HG02970 (cell line): ENCODE results near the gene SV2B.

Experiments
- ATAC-seq: cut with Tn5 transposase; IDR thresholded peaks from one replicate; pipeline ENCODE4 v1.9.1; 2021; ENCODE audit warnings: mild to moderate bottlenecking, moderate library complexity, moderate number of reproducible peaks; ENCODE audit not compliant: unreplicated experiment, low FRiP score

Gene SV2B

DNA sequence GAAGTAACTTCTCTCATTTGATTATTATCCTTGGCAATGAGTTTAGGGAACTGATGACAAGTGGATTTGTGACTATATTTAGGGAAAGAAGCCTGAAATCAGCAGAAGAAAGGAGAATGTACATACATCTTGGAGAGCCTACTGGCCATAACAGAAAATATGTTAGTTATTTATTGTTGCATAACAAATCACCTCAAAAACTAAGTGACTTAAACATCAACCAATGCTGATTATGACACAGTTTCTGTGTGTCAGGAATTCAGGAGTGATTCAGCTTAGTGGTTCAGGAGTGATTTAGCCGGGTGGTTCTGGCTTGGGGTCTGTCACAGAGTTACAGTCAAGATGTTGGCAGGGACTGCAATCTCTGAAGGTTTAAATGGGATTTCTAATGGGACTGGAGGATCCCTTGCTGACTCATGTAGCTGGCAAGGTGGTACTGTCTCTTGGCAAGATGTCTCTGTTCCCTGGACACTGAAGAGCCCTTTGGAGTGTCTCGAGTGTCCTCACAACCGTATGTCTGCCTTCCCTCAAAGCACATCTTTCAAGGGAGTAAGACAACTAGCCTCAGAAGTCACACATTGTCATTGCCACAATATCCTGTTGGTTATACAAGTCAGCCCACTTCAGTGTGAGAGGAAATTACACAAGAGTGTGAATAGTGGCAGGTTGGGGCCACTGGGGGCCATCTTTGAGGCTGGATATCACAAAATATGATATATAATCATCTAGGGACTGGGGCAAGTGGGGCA lies 248.9 kb downstream of the SV2B start:
- ATAC-seq = no peak
